Ishikawa (cell line): ENCODE data around the gene NR2F1-AS1.

Experiments used
- CEBPB ChIP-seq: IDR thresholded peaks from 2 replicates; pipeline ENCODE4 v1.6.1; 2012
- CREB1 ChIP-seq: IDR thresholded peaks from 2 replicates; pipeline ENCODE4 v1.6.1; 2012; ENCODE audit warnings: low read depth
- EP300 ChIP-seq: IDR thresholded peaks from 2 replicates; pipeline ENCODE4 v1.6.1; 2012; ENCODE audit warnings: borderline replicate concordance
- MAX ChIP-seq: IDR thresholded peaks from 2 replicates; pipeline ENCODE4 v1.6.1; 2012
- RAD21 ChIP-seq: IDR thresholded peaks from 2 replicates; pipeline ENCODE4 v1.6.1; 2012; ENCODE audit warnings: low read depth
- REST ChIP-seq: IDR thresholded peaks from 2 replicates; pipeline ENCODE4 v1.6.1; 2012; ENCODE audit warnings: low read depth, mild to moderate bottlenecking
- TAF1 ChIP-seq: IDR thresholded peaks from 2 replicates; pipeline ENCODE4 v1.6.1; 2012; ENCODE audit warnings: low read depth, mild to moderate bottlenecking
- TCF12 ChIP-seq: IDR thresholded peaks from 2 replicates; pipeline ENCODE4 v1.6.1; 2012; ENCODE audit warnings: low read depth
- TEAD4 ChIP-seq: IDR thresholded peaks from 2 replicates; pipeline ENCODE4 v1.6.1; 2012
- USF1 ChIP-seq: IDR thresholded peaks from 2 replicates; pipeline ENCODE4 v1.6.1; 2012
- YY1 ChIP-seq: IDR thresholded peaks from 2 replicates; pipeline ENCODE4 v1.6.1; 2012; ENCODE audit warnings: low read depth

GRCh38 chr5:93620487-93621326 is 39.7 kb upstream of the NR2F1-AS1 start:
- no peak for TF ChIP-seq REST
- 0 out of 2 replicates have a peak, but pooled peaks have one; percentile 26 for TF ChIP-seq YY1
- TF ChIP-seq USF1 = no peak
- TF ChIP-seq TAF1 = no peak; the same call in 1 of the 2 replicates
- 0 out of 2 replicates have a peak, but pooled peaks have one; percentile 18 for TF ChIP-seq EP300
- peak; percentile 28; the same call in 1 of the 2 replicates for TF ChIP-seq RAD21
- TF ChIP-seq TEAD4 = no peak
- no peak for TF ChIP-seq TCF12
- TF ChIP-seq MAX = 0 out of 2 replicates have a peak, but pooled peaks have one; percentile 9
- no peak for TF ChIP-seq CREB1
- TF ChIP-seq CEBPB = no peak
